Urinary bladder (tissue), 4 donors: Measurements from ENCODE around the gene OR4E2. TPM values are rescaled to one million over a fixed set of nuclear protein-coding genes. Genes with fewer than 3 reads are reported as not detected.

ENCODE experiments used
- DNase-seq: peaks from one replicate; pipeline ENCODE4 v3.0.0-alpha.2; 2015; ENCODE audit errors: extremely low spot score
- H3K27ac ChIP-seq: one replicate; pipeline ENCODE4 v1.5.1; 2013; ENCODE audit warnings: low read depth, mild to moderate bottlenecking, moderate library complexity
- H3K36me3 ChIP-seq: one replicate; pipeline ENCODE4 v1.6.1; 2013; ENCODE audit warnings: mild to moderate bottlenecking, moderate library complexity; ENCODE audit not compliant: insufficient read depth
- H3K4me1 ChIP-seq: one replicate; pipeline ENCODE4 v1.6.1; 2013; ENCODE audit warnings: mild to moderate bottlenecking, moderate library complexity; ENCODE audit not compliant: insufficient read depth
- H3K4me3 ChIP-seq: one replicate; pipeline ENCODE4 v1.5.1; 2013; ENCODE audit warnings: low read depth, low read length
- WGBS: extraction: QIAGEN DNeasy Blood & Tissue Kit; methylation state at CpG from one replicate; pipeline ENCODE4 v1.1.7; 2013; 5-methylcytosine and 5-hydroxymethylcytosine counted together
- polyA plus RNA-seq: library from polyadenylated mRNA; stranded (reverse); fragments of 200-250 nt; gene quantifications from one replicate; pipeline ENCODE4 v1.2.3, GENCODE V29; 2013
- small RNA-seq: library from RNA; depleted of rRNA; stranded (forward); fragments of <200 nt; gene quantifications from one replicate; pipeline ENCODE3, GENCODE V24; 2014
- total RNA-seq: library from RNA; depleted of rRNA; stranded (reverse); fragments of >200 nt; gene quantifications from one replicate; pipeline ENCODE4 v1.2.3, GENCODE V29; 2014
- donor health status: healthy with polysubstance abuse.
- donor health status: healthy.

The OR4E2 gene
- total and polyA plus RNA-seq, 2 donors, result not detected

DNA sequence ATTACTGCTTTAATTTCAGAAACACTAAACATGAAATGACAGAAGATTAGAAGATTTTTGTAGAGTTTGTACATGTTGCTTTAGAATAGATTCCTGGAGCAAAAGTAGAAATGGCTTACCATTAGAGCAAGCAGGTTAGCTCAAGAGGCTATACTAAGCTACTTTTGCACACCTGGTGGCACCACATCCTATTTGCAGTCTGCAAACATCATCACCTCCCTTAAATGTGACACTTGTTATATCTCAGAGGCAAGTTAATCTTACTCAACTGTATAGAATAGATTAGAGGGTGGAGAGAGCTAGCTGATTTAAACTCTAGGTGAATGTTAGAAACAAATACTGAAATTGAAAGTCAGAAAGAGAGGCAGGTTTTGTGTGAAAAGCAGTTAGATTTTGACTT is 50.7 kb downstream of the OR4E2 start:
- no peaks in the 10 kb centered on the region for H3K36me3 ChIP-seq
- DNase-seq, result no peak
- H3K4me3 ChIP-seq, result no peak overlapping the region
- no peak overlapping the region for H3K27ac ChIP-seq
- no peaks in the 10 kb centered on the region for H3K4me1 ChIP-seq

DNA sequence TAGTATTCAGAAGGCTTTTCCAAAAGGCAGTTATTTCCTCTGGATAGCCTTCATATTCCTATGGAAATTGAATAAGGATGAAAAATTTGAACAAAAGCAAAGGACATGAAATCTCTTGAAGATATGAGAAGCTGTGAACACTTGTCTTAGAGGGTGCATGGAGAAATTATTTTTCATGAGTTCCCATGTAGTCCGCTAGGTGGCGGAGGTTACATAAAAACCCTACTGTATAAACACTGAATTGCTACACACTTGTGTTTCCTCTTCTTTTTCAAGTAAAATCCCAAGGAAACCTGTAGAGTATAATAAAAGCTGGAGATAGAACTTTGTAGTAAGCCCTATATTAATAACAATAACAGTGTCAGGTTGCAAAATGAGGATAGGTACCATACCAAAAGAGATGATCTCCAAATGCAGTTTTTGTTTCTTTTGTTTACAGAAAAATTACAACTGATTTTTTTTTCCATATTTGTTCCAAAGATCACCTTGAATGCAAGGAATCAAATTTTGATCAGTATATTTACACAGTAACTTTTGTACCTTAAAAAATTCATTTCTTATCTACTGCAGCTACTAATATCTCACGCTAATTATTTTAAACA is 57.8 kb downstream of the OR4E2 start:
- Histone ChIP-seq H3K36me3 (no peaks in the 10 kb centered on the region), H3K27ac (no peak overlapping the region), H3K4me3 (no peak overlapping the region), H3K4me1 (no peaks in the 10 kb centered on the region)
- WGBS, result 30% methylated on average over 3 of the region's 3 CpGs
- no peak for DNase-seq

- no peak overlapping the region for H3K27ac ChIP-seq
- H3K4me1 ChIP-seq, result no peaks in the 10 kb centered on the region
- no peak for DNase-seq
- 75% methylated on average over 2 of the region's 2 CpGs for WGBS
- no peak overlapping the region for H3K4me3 ChIP-seq
- no peaks in the 10 kb centered on the region for H3K36me3 ChIP-seq
These were observed 58.4 kb downstream of the OR4E2 start for GRCh38 chr14:21712036-21712435.

GRCh38 chr14:21714318-21714929 is 60.8 kb downstream of the OR4E2 start:
- DNase-seq, result no peak
- H3K36me3 ChIP-seq, result no peaks in the 10 kb centered on the region
- H3K4me3 ChIP-seq, result no peak overlapping the region
- no peak overlapping the region for H3K27ac ChIP-seq
- H3K4me1 ChIP-seq, result no peaks in the 10 kb centered on the region
- WGBS, result 77% methylated on average over 6 of the region's 6 CpGs

Small RNA genes lying within 50 kb of the gene (small RNA-seq; reads per million reads assigned to genes)
- gene AC243972.3, result not detected

Other genes starting within 250 kb of the OR4E2 start
- 65.3 TPM for gene CHD8, start 197.7 kb upstream of the OR4E2 start, total RNA-seq
- gene CHD8, start 197.7 kb upstream of the OR4E2 start, polyA plus RNA-seq, result 29.9 TPM
- 34.3 TPM for gene RAB2B, start 176.9 kb upstream of the OR4E2 start, total RNA-seq
- gene RAB2B, start 176.9 kb upstream of the OR4E2 start, polyA plus RNA-seq, result 21.5 TPM
- gene TOX4, start 176.6 kb upstream of the OR4E2 start, total RNA-seq, result 25.9 TPM
- gene TOX4, start 176.6 kb upstream of the OR4E2 start, polyA plus RNA-seq, result 46.5 TPM
- gene METTL3, start 142.5 kb upstream of the OR4E2 start, total RNA-seq, result 64.4 TPM
- 36.0 TPM for gene METTL3, start 142.5 kb upstream of the OR4E2 start, polyA plus RNA-seq
- gene SALL2, start 127.5 kb upstream of the OR4E2 start, total RNA-seq, result 6.4 TPM
- 11.9 TPM for gene SALL2, start 127.5 kb upstream of the OR4E2 start, polyA plus RNA-seq
- not detected for gene OR10G3, start 73.8 kb upstream of the OR4E2 start, total RNA-seq
- not detected for gene OR10G3, start 73.8 kb upstream of the OR4E2 start, polyA plus RNA-seq
- not detected for gene OR10G2, start 18.9 kb upstream of the OR4E2 start, total RNA-seq
- not detected for gene OR10G2, start 18.9 kb upstream of the OR4E2 start, polyA plus RNA-seq
- gene OR4E1, start 20.0 kb downstream of the OR4E2 start, total RNA-seq, result not detected
- gene OR4E1, start 20.0 kb downstream of the OR4E2 start, polyA plus RNA-seq, result not detected